HEK293 (cell line): ENCODE data around the gene KRTAP12-3.

Experiments
- CTCF ChIA-PET: fragments of 350-600 bp; formaldehyde crosslinking; extraction: SDS; loops from one replicate; lab custom pipeline; 2021; ENCODE audit warnings: antibody characterized with exemption; lab: Yijun Ruan, JAX
- POLR2A ChIA-PET: fragments of 300-600 bp; formaldehyde crosslinking; extraction: SDS; loops from one replicate; lab custom pipeline; 2020; ENCODE audit warnings: antibody characterized with exemption, inconsistent platforms; lab: Yijun Ruan, JAX
- H3K27ac ChIP-seq: fragments of 200-500 bp; sonication (Bioruptor generic); 2 replicates; pipeline ENCODE4 v1.5.1; 2014; ENCODE audit warnings: low read depth, low read length, control low read depth, inconsistent platforms; ENCODE audit errors: extremely low read depth
- H3K36me3 ChIP-seq, 2 experiments: fragments of 200-500 bp in 1 of 2; sonication (Bioruptor generic) in 1 of 2; 1 replicate in 1 of 2; 2 replicates in 1 of 2; pipeline ENCODE4 v1.5.1; 2014 to 2017; ENCODE audit warnings: inconsistent platforms in 2 of 2, low read length in 2 of 2; ENCODE audit not compliant: control insufficient read depth in 2 of 2, insufficient read depth in 1 of 2
- H3K4me1 ChIP-seq: fragments of 200-500 bp; sonication (Bioruptor generic); 2 replicates; pipeline ENCODE4 v1.5.1; 2014; ENCODE audit warnings: mild to moderate bottlenecking, low read length, inconsistent platforms; ENCODE audit not compliant: control insufficient read depth, insufficient read depth
- H3K4me3 ChIP-seq: 2 replicates; pipeline ENCODE4 v1.5.1; 2011; ENCODE audit warnings: low read depth, mild to moderate bottlenecking, control low read depth, low read length, moderate library complexity
- H3K9me3 ChIP-seq: fragments of 200-500 bp; sonication (Bioruptor generic); 2 replicates; pipeline ENCODE4 v1.5.1; 2014; ENCODE audit warnings: low read depth, low read length, inconsistent platforms; ENCODE audit not compliant: control insufficient read depth, insufficient read depth
- GLI4 ChIP-seq: fragments of 450-650 bp; formaldehyde crosslinking; IDR thresholded peaks from 2 replicates; pipeline ENCODE4 v1.5.1; 2016; ENCODE audit warnings: missing biosample characterization, missing genetic modification characterization
- GLIS1 ChIP-seq: fragments of 450-650 bp; formaldehyde crosslinking; IDR thresholded peaks from 2 replicates; pipeline ENCODE4 v1.5.1; 2016; ENCODE audit warnings: missing biosample characterization, missing genetic modification characterization
- HOXC10 ChIP-seq: sonication (generic); formaldehyde crosslinking; IDR thresholded peaks from 2 replicates; pipeline ENCODE4 v1.8.1; 2023; ENCODE audit warnings: mild to moderate bottlenecking, missing genetic modification reagents
- HOXD13 ChIP-seq: sonication (generic); formaldehyde crosslinking; IDR thresholded peaks from 2 replicates; pipeline ENCODE4 v1.8.0; 2022; ENCODE audit warnings: missing genetic modification reagents, borderline replicate concordance
- KLF10 ChIP-seq: fragments of 450-650 bp; IDR thresholded peaks from 2 replicates; pipeline ENCODE4 v1.5.1; 2018; ENCODE audit warnings: missing biosample characterization, mild to moderate bottlenecking, missing genetic modification characterization
- PRDM1 ChIP-seq: fragments of 450-650 bp; formaldehyde crosslinking; IDR thresholded peaks from 2 replicates; pipeline ENCODE4; 2016; ENCODE audit warnings: missing biosample characterization, missing genetic modification characterization
- REST ChIP-seq: fragments of 450-650 bp; formaldehyde crosslinking; IDR thresholded peaks from 2 replicates; pipeline ENCODE4 v1.5.1; 2016; ENCODE audit warnings: missing biosample characterization, missing genetic modification characterization
- TRIM28 ChIP-seq: IDR thresholded peaks from 2 replicates; pipeline ENCODE4 v1.6.1; 2011; ENCODE audit warnings: low read length, control low read depth, borderline replicate concordance
- ZFP41 ChIP-seq: fragments of 450-650 bp; formaldehyde crosslinking; IDR thresholded peaks from 2 replicates; pipeline ENCODE4 v1.5.1; 2016; ENCODE audit warnings: missing biosample characterization, missing genetic modification characterization, borderline replicate concordance
- ZNF148 ChIP-seq: fragments of 450-650 bp; formaldehyde crosslinking; IDR thresholded peaks from 2 replicates; pipeline ENCODE4 v1.5.0; 2017; ENCODE audit warnings: missing biosample characterization, missing genetic modification characterization, borderline replicate concordance
- ZNF169 ChIP-seq: fragments of 450-650 bp; formaldehyde crosslinking; IDR thresholded peaks from 2 replicates; pipeline ENCODE4 v1.5.1; 2016; ENCODE audit warnings: missing biosample characterization, missing genetic modification characterization
- ZNF184 ChIP-seq: fragments of 450-650 bp; IDR thresholded peaks from 2 replicates; pipeline ENCODE4 v1.5.1; 2018; ENCODE audit warnings: missing biosample characterization, mild to moderate bottlenecking, missing genetic modification characterization
- ZNF23 ChIP-seq: fragments of 450-650 bp; formaldehyde crosslinking; IDR thresholded peaks from 2 replicates; pipeline ENCODE4 v1.5.1; 2016; ENCODE audit warnings: missing biosample characterization, missing genetic modification characterization, borderline replicate concordance
- ZNF350 ChIP-seq: fragments of 450-650 bp; formaldehyde crosslinking; IDR thresholded peaks from 2 replicates; pipeline ENCODE4 v1.5.0; 2017; ENCODE audit warnings: missing biosample characterization, mild to moderate bottlenecking, missing genetic modification characterization
- ZNF521 ChIP-seq: fragments of 450-650 bp; formaldehyde crosslinking; IDR thresholded peaks from 2 replicates; pipeline ENCODE4 v1.5.1; 2017; ENCODE audit warnings: missing biosample characterization, mild to moderate bottlenecking, missing genetic modification characterization
- ZNF560 ChIP-seq: fragments of 450-650 bp; formaldehyde crosslinking; IDR thresholded peaks from 2 replicates; pipeline ENCODE4 v1.5.1; 2017; ENCODE audit warnings: missing biosample characterization, missing genetic modification characterization, borderline replicate concordance
- ZNF768 ChIP-seq: fragments of 450-650 bp; formaldehyde crosslinking; IDR thresholded peaks from 2 replicates; pipeline ENCODE4 v1.5.1; 2018; ENCODE audit warnings: missing biosample characterization, mild to moderate bottlenecking, missing genetic modification characterization
- ZNF776 ChIP-seq: fragments of 450-650 bp; formaldehyde crosslinking; IDR thresholded peaks from 2 replicates; pipeline ENCODE4 v1.5.0; 2017; ENCODE audit warnings: missing biosample characterization, missing genetic modification characterization, borderline replicate concordance
- TF ChIP-seq, protein P1 (sequence below): fragments of 450-650 bp; formaldehyde crosslinking; IDR thresholded peaks from 2 replicates; pipeline ENCODE4 v1.5.1; 2016; ENCODE audit warnings: missing biosample characterization, missing genetic modification characterization

KRTAP12-3 gene

DNA sequence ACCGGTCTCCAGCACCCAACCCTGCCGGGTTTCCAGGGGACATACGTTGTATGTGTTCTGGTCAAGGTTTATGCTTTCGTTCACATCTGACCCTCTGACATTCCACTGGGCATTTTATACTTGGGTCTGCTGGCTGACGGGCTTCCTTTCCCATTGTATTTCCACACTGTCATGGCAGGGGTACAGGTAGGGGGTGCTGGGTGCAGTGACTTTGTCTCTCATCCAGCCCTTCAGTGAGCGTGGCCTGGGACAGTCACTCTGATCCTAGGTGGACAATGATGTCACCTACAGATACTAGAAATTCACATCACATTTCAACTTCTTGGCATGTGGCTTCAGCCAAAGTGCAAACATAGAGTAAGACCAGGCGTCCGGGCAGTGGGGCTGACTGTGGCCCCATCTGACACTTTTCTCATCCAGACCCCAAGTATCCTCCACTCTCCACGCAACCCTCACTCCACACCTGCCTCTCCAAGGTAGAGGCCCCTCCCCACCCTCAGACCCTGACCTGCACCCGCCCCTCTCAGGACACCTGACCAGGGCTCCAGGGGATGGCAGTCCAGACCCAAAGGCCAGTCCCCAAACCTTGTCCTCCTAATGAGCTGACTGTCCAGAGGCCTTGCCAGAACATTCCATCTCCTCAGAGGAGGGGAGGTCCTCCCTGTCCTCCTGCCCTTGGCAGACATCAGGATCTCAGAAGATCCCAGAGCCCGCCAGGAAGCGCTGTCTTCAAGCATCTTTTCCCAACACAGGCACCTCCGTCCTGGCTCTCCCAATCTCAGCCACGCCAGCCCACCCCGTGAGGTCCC, 21.3 kb upstream of the KRTAP12-3 start:
- ChIA-PET CTCF (interaction anchor here (0.6 kb wide), 1 partner anchor 1795 kb away, joined by 3 read pairs; no protein-coding TSS in a partner anchor), POLR2A (no interaction called here)
- H3K9me3 ChIP-seq = no peaks in the 10 kb centered on the region
- H3K27ac ChIP-seq = no peak overlapping the region
- H3K4me1 ChIP-seq = no peaks in the 10 kb centered on the region
- H3K36me3 ChIP-seq = no peaks in the 10 kb centered on the region
- H3K4me3 ChIP-seq = no peak overlapping the region
- no peak for TF ChIP-seq ZNF560 (tag by site-specific recombination)
- TF ChIP-seq ZNF23 (tag by site-specific recombination) = no peak
- no peak for TF ChIP-seq ZNF768 (tag by site-specific recombination)
- TF ChIP-seq ZNF148 (tag by site-specific recombination) = no peak
- TF ChIP-seq, protein P1, sequence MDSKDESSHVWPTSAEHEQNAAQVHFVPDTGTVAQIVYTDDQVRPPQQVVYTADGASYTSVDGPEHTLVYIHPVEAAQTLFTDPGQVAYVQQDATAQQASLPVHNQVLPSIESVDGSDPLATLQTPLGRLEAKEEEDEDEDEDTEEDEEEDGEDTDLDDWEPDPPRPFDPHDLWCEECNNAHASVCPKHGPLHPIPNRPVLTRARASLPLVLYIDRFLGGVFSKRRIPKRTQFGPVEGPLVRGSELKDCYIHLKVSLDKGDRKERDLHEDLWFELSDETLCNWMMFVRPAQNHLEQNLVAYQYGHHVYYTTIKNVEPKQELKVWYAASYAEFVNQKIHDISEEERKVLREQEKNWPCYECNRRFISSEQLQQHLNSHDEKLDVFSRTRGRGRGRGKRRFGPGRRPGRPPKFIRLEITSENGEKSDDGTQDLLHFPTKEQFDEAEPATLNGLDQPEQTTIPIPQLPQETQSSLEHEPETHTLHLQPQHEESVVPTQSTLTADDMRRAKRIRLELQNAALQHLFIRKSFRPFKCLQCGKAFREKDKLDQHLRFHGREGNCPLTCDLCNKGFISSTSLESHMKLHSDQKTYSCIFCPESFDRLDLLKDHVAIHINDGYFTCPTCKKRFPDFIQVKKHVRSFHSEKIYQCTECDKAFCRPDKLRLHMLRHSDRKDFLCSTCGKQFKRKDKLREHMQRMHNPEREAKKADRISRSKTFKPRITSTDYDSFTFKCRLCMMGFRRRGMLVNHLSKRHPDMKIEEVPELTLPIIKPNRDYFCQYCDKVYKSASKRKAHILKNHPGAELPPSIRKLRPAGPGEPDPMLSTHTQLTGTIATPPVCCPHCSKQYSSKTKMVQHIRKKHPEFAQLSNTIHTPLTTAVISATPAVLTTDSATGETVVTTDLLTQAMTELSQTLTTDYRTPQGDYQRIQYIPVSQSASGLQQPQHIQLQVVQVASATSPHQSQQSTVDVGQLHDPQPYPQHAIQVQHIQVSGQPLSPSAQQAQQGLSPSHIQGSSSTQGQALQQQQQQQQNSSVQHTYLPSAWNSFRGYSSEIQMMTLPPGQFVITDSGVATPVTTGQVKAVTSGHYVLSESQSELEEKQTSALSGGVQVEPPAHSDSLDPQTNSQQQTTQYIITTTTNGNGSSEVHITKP (tag by site-specific recombination) = no peak
- TF ChIP-seq KLF10 (tag by site-specific recombination) = no peak
- no peak for TF ChIP-seq PRDM1 (tag by site-specific recombination)
- TF ChIP-seq ZNF184 (tag by site-specific recombination) = no peak
- no peak for TF ChIP-seq ZFP41 (tag by site-specific recombination)
- no peak for TF ChIP-seq HOXC10 (CRISPR knock-in tag)
- TF ChIP-seq HOXD13 = no peak
- TF ChIP-seq ZNF169 (tag by site-specific recombination) = no peak
- no peak for TF ChIP-seq GLI4 (tag by site-specific recombination)
- no peak for TF ChIP-seq REST (tag by site-specific recombination)
- TF ChIP-seq TRIM28 = no peak
- TF ChIP-seq ZNF350 (tag by site-specific recombination) = no peak
- TF ChIP-seq ZNF521 = no peak
- no peak for TF ChIP-seq GLIS1
- TF ChIP-seq ZNF776 (tag by site-specific recombination) = no peak
- TF ChIP-seq, all 188 proteins: peak for 0
